ENCODE measurements around the gene MALRD1.

The MALRD1 gene

DNA sequence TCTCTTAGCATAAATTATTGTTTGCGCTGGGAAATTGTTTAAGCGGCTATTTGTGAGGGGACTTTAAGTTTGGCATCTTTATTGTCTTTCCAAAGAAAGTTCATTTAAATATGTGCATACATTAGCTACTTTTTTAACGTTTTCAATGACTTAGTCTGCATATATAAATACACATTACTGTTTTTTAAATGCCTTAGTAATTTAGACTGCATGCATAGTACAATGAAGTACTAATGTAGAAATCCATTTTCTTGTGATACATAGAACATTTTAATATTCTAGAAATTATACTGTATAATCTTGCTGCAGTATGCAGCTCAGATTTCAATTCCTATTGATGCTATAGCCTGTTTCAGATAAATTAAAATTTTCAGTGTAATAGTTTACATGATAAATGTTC, 325.4 kb downstream of the MALRD1 start:
- no peak for DNase-seq (ENCODE audit: low read depth)

DNA sequence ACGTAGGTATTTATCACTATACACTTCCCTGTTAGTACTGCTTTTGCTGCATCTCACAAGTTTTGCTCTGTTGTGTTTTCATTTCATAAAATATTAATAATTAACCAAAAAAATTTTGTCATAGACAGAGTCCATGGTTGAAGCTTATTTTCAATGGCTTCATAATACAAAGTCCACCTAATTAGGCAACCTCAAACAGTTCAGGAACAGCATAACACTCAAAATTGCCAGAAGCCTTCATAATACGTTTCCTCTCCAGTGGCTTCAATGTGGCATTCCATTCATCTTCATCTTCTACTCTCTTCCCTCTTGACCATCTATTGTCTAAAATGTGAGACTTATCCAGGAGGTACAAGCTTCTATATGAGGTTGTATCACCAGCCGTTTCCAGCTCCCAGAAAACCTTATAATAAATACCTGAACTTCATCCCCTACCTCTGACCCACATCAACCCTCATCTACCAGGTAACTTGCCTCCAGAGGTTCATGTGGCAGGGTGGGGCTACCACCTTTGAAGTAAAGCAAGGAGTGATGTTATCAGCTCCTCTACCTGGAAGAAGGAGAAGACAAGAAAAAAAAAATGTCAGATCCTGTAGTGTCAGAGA, 337.3 kb downstream of the MALRD1 start:
- no peak for DNase-seq (ENCODE audit: low read depth)

DNA sequence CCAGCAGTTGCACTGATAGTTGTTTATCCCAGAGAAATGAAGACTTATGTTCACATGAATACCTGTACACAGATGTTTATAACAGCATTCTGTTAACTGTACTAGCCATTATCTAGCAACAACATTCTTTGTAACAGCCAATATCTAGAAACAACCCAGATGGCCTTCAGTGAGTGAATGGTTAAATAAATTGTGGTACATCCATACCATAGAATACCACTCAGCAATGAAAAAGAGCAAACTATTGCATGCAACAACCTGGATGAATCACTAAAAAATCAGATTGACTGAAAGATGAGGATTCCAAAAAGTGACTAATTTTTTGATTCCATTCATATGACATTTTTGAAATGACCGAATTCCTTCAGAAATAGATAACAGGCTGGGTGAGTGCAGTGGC, 360.3 kb downstream of the MALRD1 start:
- DNase-seq (ENCODE audit: low read depth), result no peak

DNA sequence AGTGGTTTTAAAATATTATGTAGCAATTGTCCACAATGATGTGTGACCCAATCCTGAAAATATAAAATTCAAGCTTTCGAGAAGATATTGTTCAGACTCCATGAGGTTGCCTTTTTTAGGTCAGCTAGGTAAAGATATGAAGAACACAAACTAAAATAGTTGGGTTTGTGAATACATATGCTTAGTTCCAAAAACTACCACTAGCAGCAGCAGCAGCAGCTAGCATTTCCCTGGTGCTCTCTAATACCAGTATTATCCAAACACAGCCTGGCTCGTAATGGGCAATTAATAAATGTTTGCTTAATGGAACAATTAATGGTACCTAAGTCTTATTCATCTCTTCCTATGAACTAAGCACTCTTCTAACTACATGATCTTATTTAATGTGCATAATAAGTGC, 362.5 kb downstream of the MALRD1 start:
- DNase-seq (ENCODE audit: low read depth), result no peak

DNA sequence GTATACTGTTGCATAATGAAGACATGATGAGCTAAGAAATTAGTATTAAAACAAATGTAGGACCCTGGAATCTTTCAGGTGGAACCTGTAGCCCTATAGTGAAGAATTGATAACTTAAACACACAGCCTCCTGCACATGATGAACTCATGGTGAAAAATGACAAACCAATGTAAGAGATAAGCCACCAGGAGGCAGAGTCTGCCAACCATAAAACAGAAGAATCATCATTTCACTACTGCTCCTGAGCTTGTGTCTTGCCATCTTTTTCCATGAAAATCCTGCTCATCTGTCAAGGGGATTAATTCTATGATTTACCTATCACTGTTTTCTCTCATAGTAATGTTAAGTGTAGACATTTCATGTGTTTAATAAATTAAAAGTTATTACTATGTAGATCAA, 363.9 kb downstream of the MALRD1 start:
- peak; percentile 10 for DNase-seq (ENCODE audit: low read depth)

DNA sequence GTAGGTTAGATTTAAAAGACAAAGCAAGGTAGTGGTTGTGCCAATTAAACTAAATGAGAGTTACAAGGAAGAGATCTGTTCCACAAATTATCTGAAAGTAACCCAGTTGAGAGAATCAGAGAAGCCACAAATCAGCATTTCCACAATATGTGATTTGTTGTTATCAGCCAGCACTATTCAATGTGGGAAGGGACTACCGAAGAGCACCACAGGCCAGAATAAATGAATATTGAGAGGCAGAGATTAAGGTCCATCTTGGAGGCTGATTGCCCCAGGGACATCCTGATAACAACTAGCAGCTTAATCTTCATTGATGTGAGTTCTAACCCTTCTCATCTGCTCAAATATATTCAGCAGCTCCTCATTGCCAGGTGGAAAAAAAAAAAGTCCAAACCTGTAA, 367.6 kb downstream of the MALRD1 start:
- no peak for DNase-seq (ENCODE audit: low read depth)

DNA sequence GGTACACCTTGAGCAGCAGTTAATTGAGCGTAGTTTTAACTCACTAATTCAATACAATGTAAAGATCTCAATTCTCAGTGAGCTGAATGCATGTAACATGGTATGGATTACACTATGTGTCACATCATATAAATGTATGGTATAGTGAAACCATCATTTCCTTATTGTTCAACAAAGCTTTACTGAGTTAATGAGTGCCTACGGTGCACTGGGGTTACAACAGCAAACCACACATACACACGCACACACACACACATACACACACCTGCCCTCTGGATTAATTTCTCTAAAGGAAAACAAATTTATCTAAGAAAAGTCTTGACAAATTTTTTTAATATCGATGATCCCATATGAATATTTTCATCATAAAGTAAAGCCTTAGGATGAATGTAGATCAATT, 369.1 kb downstream of the MALRD1 start:
- no peak for DNase-seq (ENCODE audit: low read depth)

DNA sequence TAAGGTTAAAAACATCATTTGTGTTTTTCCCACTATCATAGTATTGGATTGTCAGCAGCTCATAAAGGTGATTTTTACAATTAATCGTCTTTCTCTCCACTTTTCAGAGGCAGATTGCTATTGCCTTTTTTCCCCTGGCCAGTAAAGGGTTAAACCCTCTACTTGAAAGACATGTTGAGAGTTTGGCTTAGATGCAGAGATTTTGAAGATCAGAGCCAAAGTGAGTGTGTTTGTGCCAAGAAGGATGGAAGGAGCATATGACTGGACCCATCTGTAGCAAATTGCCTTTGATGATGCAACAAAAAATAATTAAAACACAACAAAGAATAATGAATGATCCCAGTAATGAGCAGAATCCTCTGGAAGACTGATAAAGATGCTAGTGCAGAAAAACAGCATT, 373.1 kb downstream of the MALRD1 start:
- DNase-seq (ENCODE audit: low read depth), result no peak

DNA sequence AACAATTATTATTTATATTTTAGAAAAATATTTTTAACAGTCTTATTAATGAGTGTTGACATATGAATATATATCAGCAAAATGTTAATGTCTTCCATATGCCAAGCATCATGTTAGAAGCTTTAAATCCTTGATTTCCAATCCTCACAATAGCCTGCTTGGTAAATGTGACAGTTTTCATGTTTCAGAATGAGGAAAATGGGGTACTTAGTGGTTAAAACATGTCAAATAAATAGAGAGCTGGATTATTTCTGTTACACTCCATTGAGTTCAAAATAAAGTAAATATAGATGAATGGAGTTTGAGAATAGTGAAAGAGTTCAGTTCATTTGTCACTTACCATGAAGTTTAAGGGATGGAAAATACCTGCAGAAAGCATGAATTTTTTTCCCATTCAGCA, 377.4 kb downstream of the MALRD1 start:
- DNase-seq (ENCODE audit: low read depth), result no peak

DNA sequence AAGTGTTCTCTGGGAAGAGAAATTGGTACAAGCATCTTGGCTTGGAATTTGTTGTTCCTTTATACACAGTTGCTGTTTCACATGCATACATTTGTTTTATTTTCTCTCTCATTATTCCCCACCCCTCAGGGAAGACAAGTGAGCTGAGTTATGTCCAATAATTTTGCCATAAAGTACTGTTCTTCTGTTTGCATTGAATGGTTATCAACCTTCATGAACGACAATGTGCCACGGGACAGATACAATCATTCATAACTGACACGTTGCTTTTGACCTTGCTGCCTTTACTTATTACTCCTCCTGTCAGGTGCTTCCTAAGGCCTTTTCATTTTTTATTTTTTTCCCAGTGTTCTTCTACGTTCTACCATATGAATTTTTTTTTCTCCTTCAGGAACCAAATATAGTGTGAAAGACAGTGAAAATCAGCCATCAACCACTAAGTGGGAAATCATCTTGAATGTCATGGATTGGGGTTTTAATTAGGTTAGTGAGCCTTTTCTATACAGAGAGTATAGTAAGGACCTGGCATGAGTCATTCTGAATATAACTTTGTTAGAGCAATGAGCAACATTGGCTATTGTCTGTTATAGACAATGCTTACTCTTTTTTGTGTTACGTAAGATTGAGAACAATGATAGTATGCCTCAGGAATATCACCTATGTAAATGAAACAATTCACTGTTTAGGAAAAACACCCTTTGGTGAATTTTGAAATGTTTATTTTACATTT, 383.2 kb downstream of the MALRD1 start:
- DNase-seq (ENCODE audit: low read depth), result no peak

DNA sequence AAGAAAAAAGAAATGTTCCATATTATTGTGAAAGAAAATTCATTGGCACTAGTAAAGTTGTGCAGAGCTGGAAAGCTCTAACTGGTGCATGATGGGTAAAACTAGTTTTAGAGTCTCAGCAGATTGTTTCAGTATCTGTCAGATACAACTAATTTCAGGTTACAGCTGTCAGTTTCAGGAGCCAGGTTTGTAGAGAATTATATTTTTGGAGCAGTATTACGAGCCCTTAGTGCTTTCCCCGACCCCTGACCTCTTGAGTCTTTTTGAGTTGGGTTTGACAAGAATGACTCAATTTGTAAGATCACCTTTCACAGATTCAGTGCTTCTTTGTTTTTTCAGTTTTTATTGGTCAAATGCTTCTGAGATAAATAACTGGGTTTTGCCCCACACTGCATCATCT, 401.3 kb downstream of the MALRD1 start:
- DNase-seq (ENCODE audit: low read depth), result no peak

DNA sequence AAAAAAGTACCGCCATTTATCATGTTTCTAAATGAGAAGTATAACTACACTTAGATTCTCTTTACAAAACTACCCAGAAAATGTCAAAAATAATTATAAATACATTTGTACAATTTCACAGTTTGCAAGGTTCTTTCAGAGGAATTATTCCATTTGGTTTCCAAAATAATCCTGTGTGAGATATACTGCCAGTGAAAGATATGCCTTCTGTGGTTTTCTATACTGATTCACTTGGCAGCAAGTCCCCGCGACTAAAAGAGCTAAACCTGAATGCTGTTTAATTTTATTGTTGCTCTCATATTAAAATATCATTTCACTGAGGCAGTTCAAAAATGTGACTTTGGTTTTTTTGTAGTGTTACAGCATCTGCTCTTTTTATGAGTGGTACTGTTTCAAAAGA, 402.8 kb downstream of the MALRD1 start:
- no peak for DNase-seq (ENCODE audit: low read depth)

DNA sequence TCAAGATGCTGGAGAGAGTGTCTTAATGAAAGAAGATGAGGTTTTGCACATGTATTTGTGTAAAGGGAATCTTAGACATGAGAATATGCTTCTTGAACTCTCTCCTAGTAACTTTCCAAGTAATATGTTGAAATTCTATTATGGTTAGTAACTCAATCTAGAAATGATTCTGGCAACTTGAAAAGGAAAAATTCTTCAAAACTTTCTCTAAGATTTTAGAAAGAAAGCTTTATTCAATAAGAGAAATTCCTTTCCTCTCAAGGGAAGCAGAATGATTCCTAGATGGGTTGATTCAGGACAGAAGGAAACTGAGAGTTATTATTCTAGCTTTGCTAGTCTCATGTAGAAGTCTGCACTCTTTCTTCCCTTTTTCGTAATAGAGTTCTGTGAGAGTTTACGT, 403.3 kb downstream of the MALRD1 start:
- DNase-seq (ENCODE audit: low read depth), result no peak

DNA sequence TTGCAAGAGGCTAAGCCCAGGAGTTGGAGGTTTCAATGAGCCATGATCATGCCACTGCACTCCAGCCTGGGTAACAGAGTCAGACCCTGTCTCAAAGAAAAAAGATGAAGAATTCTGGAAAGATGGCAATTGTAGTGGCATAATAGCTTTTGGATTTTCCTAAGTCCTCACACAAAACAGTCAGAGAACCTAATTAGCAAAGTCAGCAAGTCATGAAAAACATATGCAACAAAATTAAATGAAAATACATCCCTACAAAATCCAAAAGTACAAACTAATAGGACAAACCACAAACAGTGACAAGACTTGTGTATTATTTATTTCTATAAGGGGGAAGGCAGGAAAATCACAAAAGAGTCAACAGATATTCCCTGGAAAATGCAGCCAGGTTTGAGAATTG, 405.4 kb downstream of the MALRD1 start:
- no peak for DNase-seq (ENCODE audit: low read depth)

DNA sequence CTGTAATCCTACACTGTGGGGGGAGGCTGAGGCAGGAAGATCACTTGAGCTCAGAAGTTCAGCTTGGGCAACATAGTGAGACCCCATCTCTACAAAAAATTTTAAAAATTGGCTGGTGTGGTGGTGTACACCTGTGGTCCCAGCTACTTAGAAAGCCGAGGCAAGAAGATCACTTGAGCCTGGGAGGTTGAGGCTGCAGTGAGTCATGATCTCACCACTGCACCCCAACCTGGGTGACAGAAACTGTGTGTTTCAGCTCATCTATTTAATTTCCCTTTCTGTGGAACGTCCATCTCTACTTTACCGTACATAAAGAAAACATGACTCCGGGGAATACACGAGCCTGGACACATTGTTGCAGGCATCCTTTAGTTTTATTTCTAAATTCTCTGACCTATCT, 413.0 kb downstream of the MALRD1 start:
- DNase-seq (ENCODE audit: low read depth), result no peak

DNA sequence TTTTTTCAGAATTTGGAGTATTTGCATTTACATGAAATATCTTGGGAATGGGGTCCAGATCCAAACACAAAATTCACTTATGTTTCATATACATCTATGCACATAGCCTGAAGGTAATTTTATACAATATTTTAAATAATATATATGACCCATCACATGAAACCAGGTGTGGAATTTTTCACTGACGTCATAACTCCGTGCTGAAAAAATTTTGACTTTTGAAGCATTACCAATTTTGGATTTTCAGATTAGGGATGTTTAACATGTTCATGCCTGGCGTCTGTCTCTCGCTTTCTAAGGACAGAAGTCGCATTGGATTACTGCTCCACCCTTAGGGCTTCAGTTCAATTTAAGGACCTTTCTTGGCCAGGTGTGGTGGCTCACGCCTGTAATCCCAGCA, 418.1 kb downstream of the MALRD1 start:
- DNase-seq (ENCODE audit: low read depth), result no peak

DNA sequence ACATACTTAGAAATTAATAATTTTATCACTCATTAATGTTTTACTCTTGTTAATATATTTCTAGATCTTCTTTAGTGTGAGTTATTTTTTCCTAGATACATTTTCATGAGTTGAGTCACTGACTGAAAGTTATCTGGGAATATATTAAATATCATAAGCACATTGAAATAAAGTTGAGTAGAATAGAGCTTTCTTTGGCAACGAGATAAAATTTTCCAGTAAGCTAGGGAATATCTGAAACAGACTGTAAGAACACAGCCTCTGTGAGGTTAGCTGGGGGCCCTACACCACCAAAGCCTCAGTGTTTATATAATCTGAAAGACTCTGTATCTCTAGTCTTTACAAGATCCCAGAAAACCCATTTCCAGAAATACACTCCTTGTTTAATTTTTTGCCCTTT, 419.8 kb downstream of the MALRD1 start:
- no peak for DNase-seq (ENCODE audit: low read depth)

DNA sequence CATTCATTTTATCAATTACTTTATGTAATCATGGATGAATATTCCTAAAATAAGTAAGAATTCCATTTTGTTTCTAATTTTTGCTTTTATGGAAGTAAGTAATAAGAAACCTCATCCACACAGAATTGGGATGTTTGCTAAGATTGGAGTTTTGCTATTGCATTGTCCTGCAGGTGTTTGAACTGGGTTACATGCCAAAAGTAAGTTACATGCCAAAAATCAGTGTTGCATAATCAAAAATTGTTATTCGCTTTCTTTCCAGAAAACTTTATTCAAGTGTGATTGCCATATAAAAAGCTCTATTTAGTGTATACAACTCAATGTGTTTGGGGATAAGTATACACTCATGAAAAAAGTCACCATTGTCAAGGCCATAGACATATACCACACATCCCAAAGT, 420.9 kb downstream of the MALRD1 start:
- no peak for DNase-seq (ENCODE audit: low read depth)

DNA sequence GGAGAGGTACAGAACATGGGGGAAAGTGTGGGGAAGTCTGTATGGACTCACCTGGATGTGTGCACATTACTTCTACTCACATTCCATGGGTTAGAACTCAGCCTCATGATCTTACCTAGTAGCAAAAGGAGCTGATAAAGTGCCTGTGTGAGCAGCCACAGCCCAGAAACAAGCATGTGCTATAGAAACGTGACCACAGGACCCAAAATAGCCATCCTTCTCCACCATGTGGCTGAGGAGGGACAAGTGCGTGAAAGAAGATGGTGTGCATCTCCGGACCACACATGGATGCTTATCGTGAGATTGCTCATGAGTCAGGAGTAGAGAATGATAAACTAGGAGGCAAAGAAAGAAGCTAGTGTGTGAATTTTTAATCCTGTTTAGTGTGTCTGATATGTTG, 431.3 kb downstream of the MALRD1 start:
- no peak for DNase-seq (ENCODE audit: low read depth)

DNA sequence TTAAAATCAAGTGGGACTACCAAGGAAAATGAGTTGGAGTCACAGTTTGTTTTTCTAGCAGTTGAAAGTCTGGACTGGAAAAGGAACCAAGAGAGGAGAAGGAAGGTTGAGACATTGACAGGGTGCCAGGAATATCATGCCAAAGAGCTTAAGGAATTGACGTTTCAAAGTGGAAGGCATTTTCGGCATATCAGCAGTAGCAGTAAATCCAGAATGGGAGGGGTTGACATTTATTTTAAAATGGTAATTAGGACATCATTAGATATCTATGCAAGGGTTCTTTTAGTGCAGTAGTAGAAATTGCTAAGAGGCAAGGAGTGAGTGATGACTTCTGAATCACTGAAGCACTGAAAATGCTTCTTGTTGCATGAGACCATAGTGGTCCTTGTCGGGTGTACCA, 431.8 kb downstream of the MALRD1 start:
- DNase-seq (ENCODE audit: low read depth), result no peak

DNA sequence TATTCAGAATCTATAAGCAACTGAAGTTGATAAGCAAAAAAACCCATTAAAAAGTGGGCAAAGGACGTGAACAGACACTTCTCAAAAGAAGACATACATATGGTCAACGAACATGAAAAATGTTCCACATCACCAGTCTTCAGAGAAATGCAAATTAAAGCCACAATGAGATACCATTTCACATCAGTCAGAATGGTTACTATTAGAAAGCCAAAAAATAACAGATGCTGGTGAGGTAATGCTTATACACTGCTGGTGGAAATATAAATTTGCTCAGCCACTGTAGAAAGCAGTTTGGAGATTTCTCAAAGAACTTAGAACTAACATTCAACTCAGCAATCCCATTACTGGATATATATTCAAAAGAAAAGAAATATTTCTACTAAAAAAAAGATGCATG, 434.8 kb downstream of the MALRD1 start:
- DNase-seq (ENCODE audit: low read depth), result no peak

DNA sequence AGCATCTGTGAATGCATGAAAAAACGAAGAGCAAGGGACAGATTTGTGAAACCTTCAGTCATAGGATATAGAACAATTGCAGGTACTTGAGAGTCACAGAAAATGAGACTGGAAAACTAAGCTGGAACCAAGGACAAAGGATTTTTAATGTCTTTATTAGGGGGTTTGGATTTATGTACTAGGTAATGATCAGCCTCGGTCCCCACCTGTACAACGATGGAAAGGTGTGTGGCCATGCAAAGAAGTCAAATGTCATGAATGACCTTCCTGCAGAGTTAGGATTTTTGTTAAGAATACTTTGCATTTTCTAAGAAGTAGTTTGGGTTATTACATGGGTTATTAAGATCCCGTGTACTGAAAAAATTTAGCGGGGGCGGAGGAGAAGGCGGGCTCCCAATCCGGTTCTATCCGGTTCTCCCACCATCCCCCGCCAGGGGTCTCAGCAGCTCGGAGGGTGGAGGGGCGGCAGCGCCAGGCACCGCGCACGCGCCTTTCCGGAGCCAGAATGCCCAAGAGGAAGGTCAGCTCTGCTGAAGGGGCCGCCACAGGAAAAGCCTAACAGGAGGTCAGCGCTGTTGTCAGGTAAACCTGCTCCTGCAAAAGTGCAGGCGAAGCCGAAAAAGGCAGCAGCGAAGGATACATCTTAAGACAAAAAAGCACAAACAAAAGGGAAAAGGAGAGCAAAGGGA, 440.1 kb downstream of the MALRD1 start:
- DNase-seq (ENCODE audit: low read depth), result no peak

DNA sequence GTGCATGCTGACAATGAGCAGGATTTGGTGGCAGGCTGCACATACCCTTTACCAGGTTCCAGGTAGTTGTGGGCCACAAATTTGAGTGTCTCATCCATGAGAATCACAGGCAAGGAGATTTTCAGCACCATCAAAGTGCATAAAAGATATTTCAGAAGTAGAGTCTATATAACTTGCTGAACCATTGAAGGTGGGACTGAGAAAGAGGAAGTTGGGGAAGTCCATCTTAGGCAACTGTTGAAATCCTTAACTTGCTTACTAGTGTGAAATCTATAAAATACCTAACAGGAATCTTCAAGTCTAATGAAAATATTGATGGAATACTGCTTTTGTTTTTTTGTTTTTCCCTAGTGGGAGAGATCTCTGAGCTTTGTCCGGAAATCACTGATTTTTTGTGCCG, 442.6 kb downstream of the MALRD1 start:
- no peak for DNase-seq (ENCODE audit: low read depth)

DNA sequence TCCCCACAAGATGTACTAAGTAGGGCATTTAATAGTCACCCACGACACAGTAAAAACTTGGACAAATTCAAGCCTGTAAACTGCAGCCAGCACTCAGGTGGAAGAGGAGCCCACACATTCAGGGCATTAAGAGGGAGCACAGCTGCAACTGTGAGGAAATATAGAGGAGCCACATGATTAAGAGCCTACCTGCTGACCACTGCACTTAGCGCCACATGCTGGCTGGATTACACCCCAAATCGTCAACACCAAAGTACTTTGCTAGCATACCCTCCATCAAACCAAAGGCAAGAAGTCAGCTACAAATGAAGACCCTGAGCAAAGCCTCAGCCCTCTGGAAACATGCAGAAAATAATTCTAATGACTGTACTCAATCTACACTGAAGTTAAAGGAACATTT, 445.3 kb downstream of the MALRD1 start:
- no peak for DNase-seq (ENCODE audit: low read depth)

All from non-pigmented ciliary epithelial cell (primary cell).